ENCODE measurements around the gene CPB2. TPM values are rescaled to one million over a fixed set of nuclear protein-coding genes. Genes with fewer than 3 reads are reported as not detected.

CPB2 gene
- total and polyA plus RNA-seq, 10 donors: not detected

- no peak for TF ChIP-seq POLR2AphosphoS5 (IDR thresholded peaks at IDR 0.05)
- TF ChIP-seq CTCF (IDR thresholded peaks at IDR 0.05 in 8 of 11, conservative IDR thresholded peaks at IDR 0.05 in 3 of 11): no peak
- no peak for TF ChIP-seq POLR2A (IDR thresholded peaks at IDR 0.05)
- Histone ChIP-seq H3K36me3 (peaks cover 0 to 19% (median 15%) of the 10 kb centered on the region in 6 donors), H3K4me1 (peaks cover 23 to 44% (median 31%) of the 10 kb centered on the region in 6 donors), H3K27me3 (replicated peaks in 1 of 7) (no peaks in the 10 kb centered on the region), H3K27ac (no peak overlapping the region), H3K4me3 (no peak overlapping the region), H3K9me3 (no peaks in the 10 kb centered on the region)
- DNase-seq: no peak
- WGBS, 5 donors: 87 to 94% (median 92%) methylated on average over 7 of the region's 7 CpGs
- intact Hi-C loops (cut with DNase I; ENCODE audit: low total_unique reads): no loop called here
Measured at GRCh38 chr13:46122304-46122703, 17.5 kb upstream of the CPB2 start.

GRCh38 chr13:46121597-46122163 lies 16.8 kb upstream of the CPB2 start:
- Histone ChIP-seq H3K4me3 (no peak overlapping the region), H3K4me1 (peaks cover 23 to 38% (median 31%) of the 10 kb centered on the region in 6 donors), H3K36me3 (peaks cover 0 to 13% (median 8%) of the 10 kb centered on the region in 6 donors), H3K9me3 (no peaks in the 10 kb centered on the region), H3K27ac (no peak overlapping the region), H3K27me3 (replicated peaks in 1 of 7) (no peaks in the 10 kb centered on the region)
- no peak for DNase-seq
- intact Hi-C loops (cut with DNase I; ENCODE audit: low total_unique reads): no loop called here
- TF ChIP-seq CTCF (IDR thresholded peaks at IDR 0.05 in 8 of 11, conservative IDR thresholded peaks at IDR 0.05 in 3 of 11) (no peak), POLR2AphosphoS5 (IDR thresholded peaks at IDR 0.05) (no peak), POLR2A (IDR thresholded peaks at IDR 0.05) (no peak)
- WGBS, 5 donors: 59 to 80% (median 71%) methylated on average over 4 of the region's 4 CpGs

- intact Hi-C loops (cut with DNase I; ENCODE audit: low total_unique reads): no loop called here
- no peak for DNase-seq
- Histone ChIP-seq H3K4me1 (peaks cover 18 to 31% (median 25%) of the 10 kb centered on the region in 6 donors), H3K27me3 (replicated peaks in 1 of 7) (no peaks in the 10 kb centered on the region), H3K36me3 (peaks cover 0 to 6% (median 2%) of the 10 kb centered on the region in 6 donors), H3K4me3 (no peak overlapping the region), H3K27ac (no peak overlapping the region), H3K9me3 (no peaks in the 10 kb centered on the region)
- WGBS, 5 donors: 73 to 100% (median 94%) methylated on average over 2 of the region's 2 CpGs
- TF ChIP-seq POLR2A (IDR thresholded peaks at IDR 0.05): no peak
Measured at GRCh38 chr13:46121033-46121432, 16.2 kb upstream of the CPB2 start.

GRCh38 chr13:46119883-46120614 lies 15.2 kb upstream of the CPB2 start:
- Histone ChIP-seq H3K36me3 (no peaks in the 10 kb centered on the region), H3K4me3 (no peak overlapping the region), H3K27ac (no peak overlapping the region), H3K4me1 (peaks cover 8 to 21% (median 15%) of the 10 kb centered on the region in 6 donors), H3K9me3 (no peaks in the 10 kb centered on the region), H3K27me3 (replicated peaks in 1 of 7) (no peaks in the 10 kb centered on the region)
- TF ChIP-seq POLR2AphosphoS5 (IDR thresholded peaks at IDR 0.05) (no peak), POLR2A (IDR thresholded peaks at IDR 0.05) (no peak), CTCF (IDR thresholded peaks at IDR 0.05 in 8 of 11, conservative IDR thresholded peaks at IDR 0.05 in 3 of 11) (no peak)
- no peak for DNase-seq
- WGBS, 5 donors: 51 to 72% (median 68%) methylated on average over 6 of the region's 6 CpGs
- intact Hi-C loops (cut with DNase I; ENCODE audit: low total_unique reads): no loop called here
